ENCODE data around the gene TMEM131. TPM values are rescaled to one million over a fixed set of nuclear protein-coding genes. Genes with fewer than 3 reads are reported as not detected.

Gene TMEM131
- total RNA-seq, 1 donor from 2014 or later = 43.9 TPM

DNA sequence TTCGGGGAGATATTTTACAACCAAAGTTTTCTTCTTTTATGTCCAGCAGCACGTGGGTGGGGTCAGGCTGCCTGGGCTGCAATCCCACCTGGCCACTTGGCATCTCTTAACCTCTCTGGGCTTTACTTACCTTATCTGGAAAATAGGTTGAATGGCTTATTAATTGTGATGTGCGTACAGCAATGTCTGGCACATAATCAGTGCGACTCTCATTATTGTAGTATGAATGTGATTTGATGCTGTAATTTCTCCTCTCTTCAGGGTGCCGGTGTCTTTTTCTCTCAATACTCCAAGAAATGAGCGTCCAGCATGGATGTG is 284.4 kb downstream of the TMEM131 start:
- TF ChIP-seq CTCF (conservative IDR thresholded peaks at IDR 0.05) = no peak
- no peak overlapping the region for H3K27ac Mint-ChIP-seq (ENCODE audit: unreplicated experiment)
- no peaks in the 10 kb centered on the region for H3K9me3 Mint-ChIP-seq
- H3K27me3 Mint-ChIP-seq (ENCODE audit: low read depth) = no peaks in the 10 kb centered on the region
- H3K4me3 Mint-ChIP-seq = no peak overlapping the region
- peaks cover 7% of the 10 kb centered on the region for H3K4me1 Mint-ChIP-seq
- H3K36me3 Mint-ChIP-seq (ENCODE audit: low read depth) = no peaks in the 10 kb centered on the region
- DNase-seq (ENCODE audit: low read depth, low spot score) = no peak

GRCh38 chr2:97708608-97709007 is 287.1 kb downstream of the TMEM131 start:
- no peak for DNase-seq (ENCODE audit: low read depth, low spot score)
- TF ChIP-seq CTCF (conservative IDR thresholded peaks at IDR 0.05) = no peak
- no peak overlapping the region for H3K27ac Mint-ChIP-seq (ENCODE audit: unreplicated experiment)
- peaks cover 9% of the 10 kb centered on the region for H3K4me1 Mint-ChIP-seq
- no peaks in the 10 kb centered on the region for H3K36me3 Mint-ChIP-seq (ENCODE audit: low read depth)
- no peaks in the 10 kb centered on the region for H3K27me3 Mint-ChIP-seq (ENCODE audit: low read depth)
- no peaks in the 10 kb centered on the region for H3K9me3 Mint-ChIP-seq
- H3K4me3 Mint-ChIP-seq = no peak overlapping the region

GRCh38 chr2:97708048-97708380 is 287.7 kb downstream of the TMEM131 start:
- Mint-ChIP-seq H3K4me3 (no peak overlapping the region), H3K27me3 (ENCODE audit: low read depth) (no peaks in the 10 kb centered on the region), H3K4me1 (peaks cover 9% of the 10 kb centered on the region), H3K9me3 (no peaks in the 10 kb centered on the region), H3K27ac (ENCODE audit: unreplicated experiment) (no peak overlapping the region), H3K36me3 (ENCODE audit: low read depth) (no peaks in the 10 kb centered on the region)
- no peak for DNase-seq (ENCODE audit: low read depth, low spot score)
- TF ChIP-seq CTCF (conservative IDR thresholded peaks at IDR 0.05) = no peak

DNA sequence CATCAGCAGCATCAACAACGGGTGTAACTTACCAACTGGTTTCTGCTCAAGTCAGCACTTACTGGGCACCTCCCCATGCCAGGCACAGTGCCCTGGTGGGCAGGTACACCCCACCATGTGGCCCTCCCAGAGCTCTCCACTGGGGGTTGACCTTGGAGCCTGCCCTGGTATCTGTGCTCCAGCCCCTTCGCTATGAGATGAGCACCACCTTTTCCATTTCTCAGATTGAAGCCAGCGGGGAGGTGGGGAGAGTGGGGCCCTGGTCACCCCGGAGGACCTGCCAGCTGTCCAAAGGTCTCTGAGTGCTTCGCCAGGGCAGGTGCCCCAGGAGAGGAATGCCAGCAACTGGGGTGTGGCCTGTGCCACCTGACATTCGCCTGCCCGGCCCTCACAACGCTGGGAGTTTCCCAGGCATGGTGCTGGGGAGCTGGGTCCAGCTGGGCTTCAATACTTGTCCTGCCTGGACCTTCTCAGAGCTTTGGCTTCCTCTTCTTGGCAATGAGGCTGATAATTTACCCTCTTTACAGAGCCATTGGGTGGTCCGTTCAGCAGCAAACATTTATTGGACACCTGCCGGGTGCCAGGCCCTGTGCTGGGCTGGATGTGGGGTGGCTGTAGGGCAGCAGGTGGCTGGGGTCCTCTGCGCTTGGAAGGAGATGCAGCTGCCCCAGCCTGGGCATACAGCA is 288.2 kb downstream of the TMEM131 start:
- H3K4me3 Mint-ChIP-seq = no peak overlapping the region
- no peak for DNase-seq (ENCODE audit: low read depth, low spot score)
- no peak overlapping the region for H3K27ac Mint-ChIP-seq (ENCODE audit: unreplicated experiment)
- no peak for TF ChIP-seq CTCF (conservative IDR thresholded peaks at IDR 0.05)
- H3K36me3 Mint-ChIP-seq (ENCODE audit: low read depth) = no peaks in the 10 kb centered on the region
- H3K9me3 Mint-ChIP-seq = no peaks in the 10 kb centered on the region
- no peaks in the 10 kb centered on the region for H3K27me3 Mint-ChIP-seq (ENCODE audit: low read depth)
- peaks cover 9% of the 10 kb centered on the region for H3K4me1 Mint-ChIP-seq

GRCh38 chr2:97706708-97707345 is 288.9 kb downstream of the TMEM131 start:
- Mint-ChIP-seq H3K27me3 (ENCODE audit: low read depth) (no peaks in the 10 kb centered on the region), H3K4me3 (no peak overlapping the region), H3K9me3 (no peaks in the 10 kb centered on the region), H3K27ac (ENCODE audit: unreplicated experiment) (no peak overlapping the region), H3K4me1 (peaks cover 9% of the 10 kb centered on the region), H3K36me3 (ENCODE audit: low read depth) (no peaks in the 10 kb centered on the region)
- no peak for DNase-seq (ENCODE audit: low read depth, low spot score)
- TF ChIP-seq CTCF (conservative IDR thresholded peaks at IDR 0.05) = no peak

Other genes starting within 250 kb of the TMEM131 start
- not detected in 2 replicates for gene VWA3B, start 91.2 kb upstream of the TMEM131 start, total RNA-seq

Measured in neural crest cell (in vitro differentiated cells).